Astrocyte of the spinal cord (primary cell): ENCODE measurements around the gene KIF26B.

Experiments
- DNase-seq: peaks from one replicate; pipeline ENCODE4 v3.0.0; 2011; ENCODE audit warnings: low read depth, low spot score
- H3K4me3 ChIP-seq: 2 replicates; pipeline ENCODE4 v1.5.1; 2011; ENCODE audit warnings: low read depth, mild to moderate bottlenecking, low read length, moderate library complexity
- CTCF ChIP-seq: IDR thresholded peaks from 2 replicates; pipeline ENCODE4 v1.5.1; 2012; ENCODE audit warnings: low read depth, mild to moderate bottlenecking, low read length, inconsistent platforms
- in situ Hi-C: cut with HindIII; loops from 2 replicates; pipeline ENCODE4 v1.10.0; 2017; ENCODE audit warnings: low sequenced_read_pairs

The KIF26B gene

DNA sequence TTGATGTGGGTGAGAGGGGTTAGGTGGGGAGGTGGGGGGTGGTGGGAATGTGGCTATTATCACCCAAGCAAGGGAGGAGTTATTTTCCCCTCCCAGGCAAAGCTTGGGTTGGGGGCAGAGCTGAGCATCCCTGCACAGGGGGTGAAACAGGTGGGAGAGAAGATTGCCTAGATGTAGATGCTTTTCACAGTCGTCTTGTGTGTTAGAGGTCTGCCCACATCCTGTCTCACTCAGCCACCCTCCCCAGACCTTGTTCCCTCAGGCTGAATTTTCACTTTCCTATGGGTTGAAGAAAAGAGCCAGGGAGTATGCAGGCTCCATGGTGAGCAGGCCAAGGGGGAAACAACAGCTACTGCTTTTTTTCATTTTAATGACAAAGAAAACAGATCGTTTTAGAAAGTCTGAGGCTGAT lies 223.5 kb downstream of the KIF26B start:
- H3K4me3 ChIP-seq: no peak overlapping the region
- no peak for DNase-seq
- TF ChIP-seq CTCF: no peak
- in situ Hi-C loops: no loop called here

DNA sequence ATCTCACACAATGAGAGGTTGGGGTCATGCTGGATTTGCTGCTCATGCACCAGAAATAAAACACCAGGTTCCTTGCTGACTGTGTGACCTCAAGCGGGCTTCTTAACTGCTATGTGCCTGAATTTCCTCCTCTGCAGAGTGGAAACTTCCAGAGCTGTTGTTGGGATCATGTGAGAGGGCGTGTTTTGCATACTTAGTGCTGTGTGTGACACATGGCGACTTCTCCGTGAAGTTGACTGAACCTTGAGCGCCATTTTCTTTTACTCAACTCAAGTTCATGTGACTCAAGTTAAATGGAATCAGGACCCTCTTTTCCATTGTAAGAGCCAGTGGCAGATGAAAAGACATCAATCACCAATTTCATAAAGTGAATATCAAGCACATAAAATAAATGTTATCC lies 224.0 kb downstream of the KIF26B start:
- in situ Hi-C loops: no loop called here
- no peak for TF ChIP-seq CTCF
- H3K4me3 ChIP-seq: no peak overlapping the region
- no peak for DNase-seq

GRCh38 chr1:245380790-245381535 lies 226.2 kb downstream of the KIF26B start:
- DNase-seq: peak; percentile 14
- H3K4me3 ChIP-seq: no peak overlapping the region
- in situ Hi-C loops: no loop called here
- TF ChIP-seq CTCF: peak; percentile 41

GRCh38 chr1:245382981-245383380 lies 228.2 kb downstream of the KIF26B start:
- H3K4me3 ChIP-seq: no peak overlapping the region
- in situ Hi-C loops: no loop called here
- TF ChIP-seq CTCF: no peak
- DNase-seq: no peak

- H3K4me3 ChIP-seq: no peak overlapping the region
- no peak for TF ChIP-seq CTCF
- in situ Hi-C loops: no loop called here
- no peak for DNase-seq
Measured at GRCh38 chr1:245383396-245384330, 228.9 kb downstream of the KIF26B start.

GRCh38 chr1:245386297-245386971 lies 231.6 kb downstream of the KIF26B start:
- no peak for DNase-seq
- no peak overlapping the region for H3K4me3 ChIP-seq
- in situ Hi-C loops: no loop called here
- no peak for TF ChIP-seq CTCF
